Ascending aorta (tissue), 2 donors: ENCODE results near the gene VGLL3. TPM values are rescaled to one million over a fixed set of nuclear protein-coding genes. Genes with fewer than 3 reads are reported as not detected.
"Not testable (repeated sequence)": the region's sequence is repeated elsewhere in the genome, so short reads cannot be mapped to it uniquely, and the experiment has no call there.

Experiments
- DNase-seq, 2 donors: peaks; one replicate each; pipeline ENCODE4 v3.0.0-alpha.2; 2019; ENCODE audit warnings: low spot score in 2 of 2
- H3K27ac ChIP-seq, 2 donors: fragments of 200-600 bp; sonication (generic); one replicate each; pipeline ENCODE4 v1.5.1; 2016 to 2017; ENCODE audit warnings: mild to moderate bottlenecking in 1 of 2
- H3K27me3 ChIP-seq: fragments of 200-600 bp; sonication (generic); one replicate; pipeline ENCODE4 v1.5.1; 2017
- H3K36me3 ChIP-seq, 2 donors: fragments of 200-600 bp; sonication (generic); one replicate each; pipeline ENCODE4 v1.5.1; 2016
- H3K4me1 ChIP-seq, 2 donors: fragments of 200-600 bp; sonication (generic); one replicate each; pipeline ENCODE4 v1.5.1; 2016 to 2017; ENCODE audit warnings: mild to moderate bottlenecking in 1 of 2
- H3K4me3 ChIP-seq, 2 donors: fragments of 200-600 bp; sonication (generic); one replicate each; pipeline ENCODE4 v1.5.1; 2016 to 2017; ENCODE audit warnings: mild to moderate bottlenecking in 1 of 2
- H3K9me3 ChIP-seq, 2 donors: fragments of 200-600 bp; sonication (generic); one replicate each; pipeline ENCODE4 v1.5.1; 2016
- intact Hi-C: fragments of 100-400 bp; cut with DNase I; formaldehyde crosslinking; loops from one replicate; pipeline ENCODE4 v1.15.1; 2023
- total RNA-seq: library from RNA; depleted of rRNA; stranded (reverse); fragments of >200 nt; gene quantifications from one replicate; pipeline ENCODE4 v1.1.0, GENCODE V29; 2016
- TF ChIP-seq, protein P1 (sequence below), 3 experiments: fragments of 200-600 bp in 2 of 3; fragments of 450-650 bp in 1 of 3; sonication (generic) in 2 of 3; IDR thresholded peaks; one replicate each; pipeline ENCODE4 v1.5.1; 2016 to 2019; ENCODE audit warnings: antibody characterized with exemption in 3 of 3, mild to moderate bottlenecking in 1 of 3, moderate library complexity in 1 of 3

The VGLL3 gene
- total RNA-seq, 1 donor from 2014 or later = 138 TPM

- peaks cover 0 to 37% of the 10 kb centered on the region in 2 donors for H3K4me1 ChIP-seq
- TF ChIP-seq, protein P1, sequence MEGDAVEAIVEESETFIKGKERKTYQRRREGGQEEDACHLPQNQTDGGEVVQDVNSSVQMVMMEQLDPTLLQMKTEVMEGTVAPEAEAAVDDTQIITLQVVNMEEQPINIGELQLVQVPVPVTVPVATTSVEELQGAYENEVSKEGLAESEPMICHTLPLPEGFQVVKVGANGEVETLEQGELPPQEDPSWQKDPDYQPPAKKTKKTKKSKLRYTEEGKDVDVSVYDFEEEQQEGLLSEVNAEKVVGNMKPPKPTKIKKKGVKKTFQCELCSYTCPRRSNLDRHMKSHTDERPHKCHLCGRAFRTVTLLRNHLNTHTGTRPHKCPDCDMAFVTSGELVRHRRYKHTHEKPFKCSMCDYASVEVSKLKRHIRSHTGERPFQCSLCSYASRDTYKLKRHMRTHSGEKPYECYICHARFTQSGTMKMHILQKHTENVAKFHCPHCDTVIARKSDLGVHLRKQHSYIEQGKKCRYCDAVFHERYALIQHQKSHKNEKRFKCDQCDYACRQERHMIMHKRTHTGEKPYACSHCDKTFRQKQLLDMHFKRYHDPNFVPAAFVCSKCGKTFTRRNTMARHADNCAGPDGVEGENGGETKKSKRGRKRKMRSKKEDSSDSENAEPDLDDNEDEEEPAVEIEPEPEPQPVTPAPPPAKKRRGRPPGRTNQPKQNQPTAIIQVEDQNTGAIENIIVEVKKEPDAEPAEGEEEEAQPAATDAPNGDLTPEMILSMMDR (IDR thresholded peaks at IDR 0.05) = no peak
- no peaks in the 10 kb centered on the region for H3K36me3 ChIP-seq
- no peak for DNase-seq
- H3K27me3 ChIP-seq = no peaks in the 10 kb centered on the region
- intact Hi-C loops = loop anchor here (10.0 kb wide), 1 partner anchor 1071 kb away; the partner anchor contains the start of genes CGGBP1 and ZNF654
- no peaks in the 10 kb centered on the region for H3K9me3 ChIP-seq
- no peak overlapping the region for H3K4me3 ChIP-seq
- peak overlapping the region; percentile 44 to 91 for H3K27ac ChIP-seq
These were observed 6.7 kb downstream of the VGLL3 start for GRCh38 chr3:86984271-86984670.

GRCh38 chr3:86982883-86983282 lies 8.1 kb downstream of the VGLL3 start:
- Histone ChIP-seq H3K9me3 (no peaks in the 10 kb centered on the region), H3K4me1 (peaks cover 0 to 37% of the 10 kb centered on the region in 2 donors), H3K36me3 (peaks cover 0 to 6% of the 10 kb centered on the region in 2 donors), H3K27ac (peak overlapping the region; percentile 65 to 91), H3K27me3 (no peaks in the 10 kb centered on the region), H3K4me3 (peak overlapping the region in 1 of 2 donors; percentile 18)
- TF ChIP-seq, protein P1 (IDR thresholded peaks at IDR 0.05) = no peak
- no peak for DNase-seq
- intact Hi-C loops = loop anchor here (10.0 kb wide), 1 partner anchor 1072 kb away; the partner anchor contains the start of genes CGGBP1 and ZNF654

DNA sequence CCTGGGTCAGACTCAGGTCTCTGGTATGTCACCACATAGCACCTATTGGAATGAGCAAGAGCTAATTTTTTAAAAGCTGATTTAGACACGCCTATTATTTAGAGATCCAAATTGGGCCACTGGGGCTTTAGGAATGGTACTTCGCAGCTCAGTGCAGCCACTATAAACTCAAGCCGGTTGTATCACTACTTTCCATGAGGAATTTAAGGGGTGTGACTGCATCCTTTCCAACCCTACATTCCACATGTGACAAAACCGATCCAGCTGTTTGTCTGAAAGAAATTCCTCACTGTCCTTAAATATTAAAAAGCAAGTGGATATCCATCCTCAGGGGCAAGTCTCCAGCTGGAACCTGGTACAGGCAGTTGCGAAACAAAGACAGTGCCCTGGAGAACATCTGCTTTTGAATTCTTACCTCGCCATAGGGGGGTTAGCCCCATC lies 12.8 kb downstream of the VGLL3 start:
- Histone ChIP-seq H3K4me1 (peaks cover 0 to 13% of the 10 kb centered on the region in 2 donors), H3K27ac (peak overlapping the region in 1 of 2 donors; percentile 16), H3K9me3 (no peaks in the 10 kb centered on the region), H3K27me3 (no peaks in the 10 kb centered on the region), H3K36me3 (peaks cover 0 to 6% of the 10 kb centered on the region in 2 donors), H3K4me3 (no peak overlapping the region)
- intact Hi-C loops = no loop called here
- TF ChIP-seq, protein P1 (IDR thresholded peaks at IDR 0.05) = no peak
- DNase-seq = no peak

DNA sequence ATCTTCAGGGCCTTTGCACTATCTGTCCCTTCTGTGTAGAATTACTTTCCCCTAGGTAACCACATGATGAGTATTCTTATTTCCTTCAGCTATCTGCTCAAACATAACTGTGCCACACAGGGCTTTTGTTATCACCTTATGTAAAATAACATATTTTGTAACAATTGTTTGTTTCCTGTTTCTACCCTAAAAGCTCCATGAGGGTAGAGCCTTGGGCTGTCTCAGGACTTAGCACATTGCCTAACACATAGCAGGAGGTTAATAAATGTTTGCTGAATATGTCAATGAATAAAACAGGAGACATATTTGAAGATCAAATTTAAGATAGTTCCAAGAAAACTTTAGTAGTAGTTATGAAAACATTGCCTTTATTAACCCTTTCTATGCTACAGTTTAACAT lies 14.7 kb downstream of the VGLL3 start:
- peaks cover 0 to 6% of the 10 kb centered on the region in 2 donors for H3K36me3 ChIP-seq
- intact Hi-C loops = no loop called here
- no peaks in the 10 kb centered on the region for H3K4me1 ChIP-seq
- H3K27ac ChIP-seq = no peak overlapping the region
- DNase-seq = no peak
- H3K27me3 ChIP-seq = no peaks in the 10 kb centered on the region
- TF ChIP-seq, protein P1 (IDR thresholded peaks at IDR 0.05) = no peak
- no peak overlapping the region for H3K4me3 ChIP-seq
- no peaks in the 10 kb centered on the region for H3K9me3 ChIP-seq

GRCh38 chr3:86974177-86974576 lies 16.8 kb downstream of the VGLL3 start:
- H3K27me3 ChIP-seq, DNase-seq, H3K4me1 ChIP-seq, H3K9me3 ChIP-seq, intact Hi-C loops, H3K36me3 ChIP-seq, H3K4me3 ChIP-seq, H3K27ac ChIP-seq: not testable (repeated sequence)

DNA sequence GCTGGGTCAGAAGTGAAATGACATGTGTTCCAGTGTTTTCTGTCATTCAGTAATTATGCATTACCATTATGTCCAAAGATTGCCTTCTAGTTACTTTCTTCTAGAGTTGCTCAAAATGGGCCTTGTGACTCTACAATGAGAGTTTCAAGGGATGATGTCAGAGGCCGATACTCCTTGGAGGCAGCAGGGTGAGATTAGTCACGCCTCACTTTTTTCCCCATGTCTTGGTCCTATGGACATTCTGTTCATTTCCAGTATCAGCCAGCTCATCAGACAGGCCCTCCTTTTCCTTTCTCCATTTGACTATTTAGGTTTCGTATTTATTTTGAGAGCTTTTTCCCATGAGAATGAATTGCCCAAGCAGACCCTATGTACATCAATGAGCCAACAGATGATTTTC lies 17.5 kb downstream of the VGLL3 start:
- TF ChIP-seq, protein P1 (IDR thresholded peaks at IDR 0.05) = no peak
- H3K9me3 ChIP-seq = no peaks in the 10 kb centered on the region
- intact Hi-C loops = no loop called here
- H3K4me1 ChIP-seq = no peaks in the 10 kb centered on the region
- no peak overlapping the region for H3K27ac ChIP-seq
- H3K36me3 ChIP-seq = peaks cover 4 to 13% of the 10 kb centered on the region in 2 donors
- no peaks in the 10 kb centered on the region for H3K27me3 ChIP-seq
- H3K4me3 ChIP-seq = no peak overlapping the region
- DNase-seq = no peak
